Right lung (tissue), 5 donors: ENCODE data around the gene SLC22A16. TPM values are rescaled to one million over a fixed set of nuclear protein-coding genes. Genes with fewer than 3 reads are reported as not detected.
A peak's percentile ranks its signal among the peaks of the same experiment; 100 is the strongest.

Source experiments
- DNase-seq, 2 donors: peaks; one replicate each; pipeline ENCODE4 v3.0.0-alpha.2; 2013
- polyA plus RNA-seq, 5 donors: library from polyadenylated mRNA; unstranded; fragments of 120-200 nt; gene quantifications; one replicate each; pipeline versions ENCODE4 v1.2.1 to v1.2.3, GENCODE V29; 2013; ENCODE audit warnings: inconsistent platforms in 1 of 5, low replicate concordance in 1 of 5; ENCODE audit not compliant: insufficient read length in 5 of 5, insufficient read depth in 1 of 5

SLC22A16 gene
- polyA plus RNA-seq, 5 donors: 0.23 to 0.34 (median 0.23) TPM; not detected in 2

GRCh38 chr6:110408901-110409300, 67.5 kb downstream of the SLC22A16 start:
- DNase-seq: no peak

DNA sequence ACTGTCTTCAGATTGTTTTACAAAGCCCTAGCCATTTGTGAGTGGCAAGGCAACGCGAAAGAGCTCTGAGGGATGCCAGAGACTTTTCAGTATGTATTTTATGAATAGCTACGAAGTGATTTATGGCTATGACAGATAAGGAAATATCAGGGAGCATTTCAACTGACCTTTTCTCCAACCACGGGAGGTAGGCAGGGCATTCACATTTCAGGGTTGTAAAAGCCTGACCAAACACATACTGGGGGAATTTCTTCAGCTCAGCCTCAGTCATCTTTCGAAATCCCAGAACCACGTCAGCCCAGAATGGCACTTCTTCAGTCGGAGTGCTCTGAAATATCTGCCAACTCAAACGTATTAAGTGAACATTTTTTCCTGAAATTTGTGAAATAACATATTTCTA, 71.8 kb downstream of the SLC22A16 start:
- DNase-seq: no peak

GRCh38 chr6:110401585-110402176, 74.7 kb downstream of the SLC22A16 start:
- no peak for DNase-seq

DNA sequence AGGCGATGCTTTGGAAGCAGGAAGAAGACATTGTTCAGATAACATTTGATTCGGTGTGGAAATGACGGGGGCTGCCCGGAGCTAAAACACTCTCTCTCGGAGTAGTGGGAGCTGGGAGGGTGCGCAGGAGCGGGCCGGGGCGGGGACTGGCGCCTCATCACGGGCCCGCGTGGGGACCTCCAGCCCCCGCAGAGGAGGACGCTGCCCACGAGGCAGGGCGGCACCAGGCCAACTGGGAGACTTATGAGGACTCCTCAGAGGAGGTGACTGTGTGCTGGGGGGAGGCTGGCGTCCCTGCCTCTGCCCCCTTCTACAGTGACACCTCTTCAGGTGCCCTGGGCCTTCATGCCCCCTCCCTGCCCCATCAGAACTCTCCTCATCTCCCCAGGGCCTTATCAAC, 76.2 kb downstream of the SLC22A16 start:
- no peak for DNase-seq

DNA sequence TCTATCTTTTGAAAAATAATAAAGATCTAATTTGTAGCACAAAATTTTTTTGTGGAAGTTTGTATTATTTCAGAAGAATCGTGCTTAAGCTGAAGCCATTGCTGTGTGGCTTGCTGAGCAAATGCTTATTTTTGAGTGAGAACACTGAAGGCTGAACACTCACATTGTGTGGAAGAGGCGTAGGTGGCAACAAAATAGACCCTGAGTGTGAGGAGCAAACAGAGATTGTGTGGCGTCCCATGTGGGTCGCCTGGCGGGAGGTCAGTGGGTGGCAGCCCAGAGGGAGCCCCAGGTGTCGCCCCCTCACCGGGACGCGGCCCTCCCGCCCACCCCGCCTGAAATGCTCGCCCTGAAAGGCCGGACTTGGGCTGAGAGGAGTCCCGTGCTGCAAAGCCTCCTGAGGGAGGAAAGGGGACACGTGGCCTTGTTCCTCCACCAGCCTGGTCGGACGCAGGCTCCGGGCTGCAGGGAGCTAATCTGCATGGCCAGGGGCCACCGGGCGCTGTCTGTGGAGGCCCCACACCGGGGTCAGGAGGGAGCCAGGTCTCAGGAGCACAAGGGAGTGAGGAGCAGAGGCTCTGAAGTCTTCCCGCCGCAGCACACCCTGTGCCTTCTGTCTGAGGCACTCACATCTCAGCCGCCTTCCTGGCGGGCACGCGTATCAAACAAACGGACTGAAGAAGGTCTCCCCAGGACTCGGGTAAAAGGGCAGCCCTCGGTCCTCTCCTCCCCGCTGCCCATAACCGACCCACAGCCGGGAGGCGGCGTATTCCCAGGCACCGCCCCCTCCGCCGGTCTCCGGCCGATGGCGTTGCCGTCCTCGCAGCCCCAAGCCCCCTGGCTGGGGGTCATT, 77.0 kb downstream of the SLC22A16 start:
- peak in 1 of 2 donors; percentile 8 for DNase-seq

- no peak for DNase-seq
These were observed 77.6 kb downstream of the SLC22A16 start for GRCh38 chr6:110398778-110399177.

DNA sequence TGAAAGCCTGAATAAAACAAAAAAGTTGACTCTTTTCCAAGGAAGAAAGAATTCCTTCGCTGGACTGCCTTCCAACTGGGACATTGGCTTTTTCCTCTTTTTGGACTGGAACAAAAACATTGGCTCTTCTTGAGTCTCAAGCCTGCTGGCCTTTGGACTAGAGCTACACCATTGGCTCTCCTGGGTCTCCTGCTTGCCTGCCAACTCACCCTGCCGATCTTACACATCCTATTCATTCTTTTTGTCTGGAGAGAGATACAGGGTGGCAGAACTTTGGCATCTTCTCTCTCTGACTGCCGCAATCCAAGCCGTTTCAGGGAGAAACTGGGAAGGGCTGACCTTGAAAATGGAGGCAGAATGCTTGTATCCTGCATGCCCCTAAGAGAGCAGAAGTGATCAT, 81.2 kb downstream of the SLC22A16 start:
- no peak for DNase-seq

GRCh38 chr6:110394409-110394808, 82.0 kb downstream of the SLC22A16 start:
- DNase-seq: no peak

GRCh38 chr6:110392727-110393126, 83.7 kb downstream of the SLC22A16 start:
- DNase-seq: no peak

DNA sequence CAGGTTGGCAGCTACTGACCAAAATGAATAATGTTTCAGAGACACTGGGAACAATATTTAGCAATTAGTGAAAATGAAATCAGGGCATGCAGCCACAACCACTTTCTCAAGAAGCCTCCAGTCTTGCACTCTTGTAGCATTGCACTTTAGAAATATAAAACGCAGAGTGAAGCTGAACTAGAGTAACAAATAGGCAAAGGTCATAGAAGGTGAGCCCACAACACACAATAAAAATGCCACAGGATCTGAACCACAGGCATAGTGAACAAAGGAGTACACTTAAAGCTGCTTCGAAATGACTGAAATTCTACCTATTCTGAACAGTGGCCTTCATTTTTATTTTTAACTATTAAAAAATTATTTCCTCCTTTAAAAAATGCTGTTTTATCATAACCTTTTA, 86.0 kb downstream of the SLC22A16 start:
- DNase-seq: no peak

DNA sequence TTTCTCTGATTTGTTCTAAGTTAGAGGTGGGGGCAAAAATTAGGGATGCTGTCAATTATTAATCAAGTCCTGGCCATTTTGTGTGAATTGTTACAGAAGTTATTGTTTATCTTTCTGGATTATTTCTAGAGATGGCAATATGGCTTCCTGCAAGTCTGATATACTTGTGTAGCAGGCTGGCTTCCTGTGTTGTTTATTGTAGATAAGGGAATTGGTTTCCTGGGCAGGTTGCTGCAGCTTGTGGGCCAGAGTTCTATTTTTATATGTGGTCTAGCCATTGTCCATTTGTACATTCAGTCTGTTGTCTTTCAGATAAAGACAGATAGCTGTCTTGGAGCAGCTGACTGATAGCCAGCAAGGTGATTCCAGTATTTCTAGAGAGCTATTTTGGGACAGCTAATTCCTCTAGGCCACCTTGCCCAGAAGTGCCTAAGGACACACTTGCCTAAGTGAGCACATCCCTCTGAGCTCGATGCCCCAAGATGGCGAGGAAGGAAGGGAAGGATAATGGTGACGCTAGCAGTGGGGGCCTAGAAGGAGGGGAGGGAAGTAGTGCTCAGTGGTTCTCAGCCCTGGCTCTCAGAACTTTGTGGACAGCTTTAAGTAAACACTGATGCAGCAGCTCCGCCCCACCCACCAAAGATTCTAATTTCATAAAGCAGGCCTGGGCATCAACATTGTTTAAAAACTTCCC, 86.6 kb downstream of the SLC22A16 start:
- DNase-seq: no peak

- DNase-seq: no peak
These were observed 88.4 kb downstream of the SLC22A16 start for GRCh38 chr6:110387986-110388385.

- no peak for DNase-seq
These were observed 91.0 kb downstream of the SLC22A16 start for GRCh38 chr6:110385458-110385863.

- no peak for DNase-seq
These were observed 97.9 kb downstream of the SLC22A16 start for GRCh38 chr6:110378552-110378951.

Other genes starting within 250 kb of the SLC22A16 start
- 1 to 10 TPM; 1.8 to 4.2 (median 3.0) TPM for gene METTL24, start 118.3 kb downstream of the SLC22A16 start, polyA plus RNA-seq
- 1 to 10 TPM in 3 of 5 donors, under 1 TPM in 2; 0.77 to 2.1 (median 1.3) TPM for gene DDO, start 61.0 kb downstream of the SLC22A16 start, polyA plus RNA-seq